ENCODE data around the gene NALF2. TPM values are rescaled to one million over a fixed set of nuclear protein-coding genes. Genes with fewer than 3 reads are reported as not detected.

Gene NALF2
- total RNA-seq, 4 donors from 2014 or later: 0.33 TPM; not detected in 3

DNA sequence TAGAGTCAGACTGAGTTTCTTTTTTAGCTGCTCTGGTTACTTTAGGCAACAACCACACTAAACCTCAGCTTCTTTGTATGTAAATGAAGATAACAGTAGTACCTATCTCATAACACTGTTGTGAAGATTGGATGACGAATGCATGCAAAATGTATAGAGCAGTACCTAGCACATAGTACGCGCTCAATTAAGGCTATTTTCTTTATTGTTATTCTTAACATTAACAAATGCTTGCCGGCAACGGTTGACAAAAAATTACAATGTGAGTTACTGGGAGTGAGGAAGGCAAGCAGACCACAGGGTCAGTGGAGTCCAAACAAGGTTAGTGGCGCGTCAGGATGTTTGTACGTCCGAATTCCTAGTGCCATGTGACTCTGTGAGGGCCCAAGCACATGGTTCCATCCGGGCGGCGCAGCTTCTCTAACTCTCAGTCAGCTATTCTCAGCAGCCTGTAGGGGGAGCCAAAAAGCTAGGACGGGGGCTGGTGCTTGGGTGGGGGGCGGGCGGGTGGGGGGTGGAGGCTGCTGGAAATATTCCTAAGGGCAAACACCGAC, 821 bp upstream of the NALF2 start:
- Histone ChIP-seq H3K4me3 (peak overlapping the region in 2 of 4 donors; percentile 54 to 56), H3K27me3 (peaks cover 0 to 32% (median 14%) of the 10 kb centered on the region in 3 donors), H3K36me3 (no peaks in the 10 kb centered on the region), H3K4me1 (no peaks in the 10 kb centered on the region), H3K27ac (no peak overlapping the region), H3K9me3 (no peaks in the 10 kb centered on the region)
- intact Hi-C loops (cut with DNase I; ENCODE audit: low total_unique reads): no loop called here
- in situ Hi-C loops (cut with MboI; ENCODE audit: low sequenced_read_pairs in 4 of 4): no loop called here
- DNase-seq: no peak
- TF ChIP-seq, protein P1, sequence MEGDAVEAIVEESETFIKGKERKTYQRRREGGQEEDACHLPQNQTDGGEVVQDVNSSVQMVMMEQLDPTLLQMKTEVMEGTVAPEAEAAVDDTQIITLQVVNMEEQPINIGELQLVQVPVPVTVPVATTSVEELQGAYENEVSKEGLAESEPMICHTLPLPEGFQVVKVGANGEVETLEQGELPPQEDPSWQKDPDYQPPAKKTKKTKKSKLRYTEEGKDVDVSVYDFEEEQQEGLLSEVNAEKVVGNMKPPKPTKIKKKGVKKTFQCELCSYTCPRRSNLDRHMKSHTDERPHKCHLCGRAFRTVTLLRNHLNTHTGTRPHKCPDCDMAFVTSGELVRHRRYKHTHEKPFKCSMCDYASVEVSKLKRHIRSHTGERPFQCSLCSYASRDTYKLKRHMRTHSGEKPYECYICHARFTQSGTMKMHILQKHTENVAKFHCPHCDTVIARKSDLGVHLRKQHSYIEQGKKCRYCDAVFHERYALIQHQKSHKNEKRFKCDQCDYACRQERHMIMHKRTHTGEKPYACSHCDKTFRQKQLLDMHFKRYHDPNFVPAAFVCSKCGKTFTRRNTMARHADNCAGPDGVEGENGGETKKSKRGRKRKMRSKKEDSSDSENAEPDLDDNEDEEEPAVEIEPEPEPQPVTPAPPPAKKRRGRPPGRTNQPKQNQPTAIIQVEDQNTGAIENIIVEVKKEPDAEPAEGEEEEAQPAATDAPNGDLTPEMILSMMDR (IDR thresholded peaks at IDR 0.05 in 4 of 5, conservative IDR thresholded peaks at IDR 0.05 in 1 of 5): peak in 1 of 5 experiments; percentile 14
- TF ChIP-seq POLR2A (IDR thresholded peaks at IDR 0.05): no peak
- no peak for ATAC-seq

DNA sequence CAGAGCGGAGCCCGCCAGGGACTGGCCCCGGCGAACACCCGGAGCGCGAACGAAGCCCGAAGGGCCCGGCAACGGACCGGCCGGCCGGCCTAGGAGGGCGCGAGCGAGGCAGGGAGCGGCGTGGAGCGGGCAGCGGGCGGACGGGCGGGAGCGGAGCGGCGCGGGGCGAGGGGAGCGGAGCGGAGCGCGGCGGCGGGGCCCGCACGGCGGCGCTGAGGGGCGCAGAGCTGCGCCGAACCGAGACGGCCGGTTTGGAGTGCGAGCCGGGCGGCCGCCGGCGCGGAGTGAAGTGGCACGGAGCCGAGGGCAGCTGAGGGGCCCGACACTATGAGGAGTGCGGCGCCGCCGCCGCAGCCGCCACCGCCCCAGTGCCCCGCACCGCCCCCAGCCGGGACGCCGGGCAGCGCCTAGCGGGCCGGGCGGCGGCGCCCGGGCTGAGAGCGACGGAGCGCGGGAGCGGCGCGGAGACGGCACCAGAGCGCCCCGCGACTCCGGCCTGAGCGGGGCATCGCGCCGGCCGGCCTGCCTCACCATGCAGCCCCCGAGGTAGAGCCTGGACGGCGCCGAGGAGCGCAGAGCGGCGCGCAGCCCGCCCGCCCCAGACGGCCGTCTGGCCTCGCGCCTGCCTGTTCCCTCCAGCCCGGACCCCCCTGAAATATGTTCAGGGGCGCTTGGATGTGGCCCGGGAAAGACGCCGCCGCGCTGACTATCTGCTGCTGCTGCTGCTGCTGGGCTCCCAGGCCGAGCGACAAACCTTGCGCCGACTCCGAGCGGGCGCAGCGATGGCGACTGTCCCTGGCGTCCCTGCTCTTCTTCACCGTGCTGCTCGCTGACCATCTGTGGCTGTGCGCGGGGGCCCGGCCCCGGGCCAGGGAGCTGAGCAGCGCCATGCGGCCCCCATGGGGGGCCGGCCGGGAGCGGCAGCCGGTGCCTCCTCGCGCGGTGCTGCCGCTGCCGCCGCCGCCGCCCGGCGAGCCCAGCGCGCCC, 793 bp downstream of the NALF2 start:
- no peaks in the 10 kb centered on the region for H3K9me3 ChIP-seq
- no peak for ATAC-seq
- peak overlapping the region; percentile 42 to 59 (median 55) for H3K4me3 ChIP-seq
- no peaks in the 10 kb centered on the region for H3K4me1 ChIP-seq
- H3K27me3 ChIP-seq: peaks cover 0 to 43% (median 14%) of the 10 kb centered on the region in 3 donors
- in situ Hi-C loops (cut with MboI; ENCODE audit: low sequenced_read_pairs in 4 of 4): no loop called here
- no peak overlapping the region for H3K27ac ChIP-seq
- no peak for TF ChIP-seq POLR2A (IDR thresholded peaks at IDR 0.05)
- TF ChIP-seq, protein P1 (IDR thresholded peaks at IDR 0.05 in 4 of 5, conservative IDR thresholded peaks at IDR 0.05 in 1 of 5): no peak
- H3K36me3 ChIP-seq: no peaks in the 10 kb centered on the region
- intact Hi-C loops (cut with DNase I; ENCODE audit: low total_unique reads): no loop called here
- no peak for DNase-seq

DNA sequence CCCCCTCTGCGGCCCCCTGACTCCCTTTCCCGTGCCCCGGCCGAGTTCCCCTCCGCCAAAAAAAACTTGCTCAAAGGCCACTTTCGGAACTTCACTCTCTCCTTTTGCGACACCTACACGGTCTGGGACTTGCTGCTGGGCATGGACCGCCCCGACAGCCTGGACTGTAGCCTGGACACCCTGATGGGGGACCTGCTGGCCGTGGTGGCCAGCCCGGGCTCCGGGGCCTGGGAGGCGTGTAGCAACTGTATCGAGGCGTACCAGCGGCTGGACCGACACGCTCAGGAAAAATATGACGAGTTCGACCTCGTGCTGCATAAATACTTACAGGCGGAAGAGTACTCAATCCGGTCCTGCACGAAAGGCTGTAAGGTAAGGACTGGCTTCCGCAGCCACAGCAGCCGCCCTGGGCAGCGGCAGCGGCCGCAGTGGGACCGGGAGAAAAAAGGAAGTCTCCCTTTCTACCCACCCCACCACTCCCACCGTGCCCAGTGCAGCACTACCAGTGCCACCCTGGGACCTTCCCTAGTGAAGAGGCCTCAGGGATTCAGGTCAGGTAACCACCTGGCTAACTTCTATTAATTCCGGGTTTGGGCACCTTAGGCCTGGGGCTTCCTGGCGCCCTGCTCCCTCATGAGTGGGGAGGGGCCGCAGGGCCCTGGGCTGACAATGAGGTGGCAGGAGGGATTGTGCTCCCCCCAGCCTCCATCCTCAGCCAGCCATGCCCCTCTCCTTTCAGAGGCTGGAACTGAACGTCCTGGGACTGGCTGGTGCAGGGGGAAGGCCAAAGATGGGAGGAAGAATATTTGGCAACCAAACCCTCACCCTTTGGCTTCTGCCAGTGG, 1.9 kb downstream of the NALF2 start:
- DNase-seq (no peak), ATAC-seq (no peak)
- in situ Hi-C loops (cut with MboI; ENCODE audit: low sequenced_read_pairs in 4 of 4): no loop called here
- Histone ChIP-seq H3K27me3 (peaks cover 0 to 43% (median 14%) of the 10 kb centered on the region in 3 donors), H3K36me3 (no peaks in the 10 kb centered on the region), H3K9me3 (no peaks in the 10 kb centered on the region), H3K4me1 (no peaks in the 10 kb centered on the region), H3K4me3 (no peak overlapping the region), H3K27ac (no peak overlapping the region)
- intact Hi-C loops (cut with DNase I; ENCODE audit: low total_unique reads): no loop called here
- TF ChIP-seq, protein P1 (IDR thresholded peaks at IDR 0.05 in 4 of 5, conservative IDR thresholded peaks at IDR 0.05 in 1 of 5): no peak
- no peak for TF ChIP-seq POLR2A (IDR thresholded peaks at IDR 0.05)

DNA sequence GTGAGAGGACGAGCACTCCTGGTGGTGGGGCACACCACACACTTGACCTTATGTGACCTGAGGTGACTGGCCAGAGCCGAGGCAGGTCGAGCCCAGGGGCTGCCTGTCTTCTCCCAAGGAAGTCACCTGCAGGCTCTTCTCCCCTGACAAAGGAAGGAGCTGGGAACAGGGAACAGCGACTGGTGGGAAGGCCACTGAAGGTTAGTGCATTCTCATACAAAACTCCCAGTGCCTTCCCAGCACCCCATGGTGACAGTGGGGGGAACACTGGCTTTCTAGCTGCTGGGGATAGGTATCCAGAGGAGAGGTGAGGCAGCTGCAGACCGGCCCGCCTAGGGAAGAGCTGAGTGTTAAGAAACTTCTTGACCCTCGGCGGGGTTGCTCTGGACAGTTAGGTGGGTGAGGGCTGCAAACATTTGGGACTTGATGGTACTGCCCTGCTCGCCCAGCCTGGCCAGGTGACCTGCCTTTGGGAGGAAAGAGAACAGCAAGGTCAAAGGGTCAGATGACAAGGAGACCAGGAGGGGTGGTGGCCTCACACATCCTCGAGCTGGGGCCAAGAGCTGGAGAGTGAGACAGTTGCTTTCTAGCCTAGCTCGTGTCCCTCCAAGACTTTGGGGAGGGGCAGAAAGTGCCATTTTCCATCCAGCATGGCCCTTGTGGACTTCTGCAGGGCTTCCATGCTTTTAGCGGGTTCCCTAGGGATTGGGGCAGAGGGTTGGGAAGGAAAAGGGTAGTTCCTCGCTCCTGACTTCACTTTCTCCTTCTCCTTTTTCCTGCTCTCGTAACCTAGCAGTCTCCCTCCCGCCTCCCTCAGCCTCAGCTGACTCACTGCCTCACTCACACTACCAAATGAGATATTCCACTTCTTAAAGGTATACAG, 2.7 kb downstream of the NALF2 start:
- TF ChIP-seq POLR2A (IDR thresholded peaks at IDR 0.05): no peak
- TF ChIP-seq, protein P1 (IDR thresholded peaks at IDR 0.05 in 4 of 5, conservative IDR thresholded peaks at IDR 0.05 in 1 of 5): no peak
- in situ Hi-C loops (cut with MboI; ENCODE audit: low sequenced_read_pairs in 4 of 4): no loop called here
- no peak for ATAC-seq

More for the DNA sequence above, 2.7 kb downstream of the NALF2 start:
- H3K4me3 ChIP-seq: no peak overlapping the region
- no peaks in the 10 kb centered on the region for H3K36me3 ChIP-seq
- no peaks in the 10 kb centered on the region for H3K4me1 ChIP-seq
- DNase-seq: no peak
- peaks cover 0 to 43% (median 14%) of the 10 kb centered on the region in 3 donors for H3K27me3 ChIP-seq
- no peaks in the 10 kb centered on the region for H3K9me3 ChIP-seq
- no peak overlapping the region for H3K27ac ChIP-seq
- intact Hi-C loops (cut with DNase I; ENCODE audit: low total_unique reads): no loop called here
